Endothelial cell of umbilical vein (primary cell): ENCODE data around the gene CRCP. TPM values are rescaled to one million over a fixed set of nuclear protein-coding genes. Genes with fewer than 3 reads are reported as not detected.
"Not testable (repeated sequence)": the region's sequence is repeated elsewhere in the genome, so short reads cannot be mapped to it uniquely, and the experiment has no call there.

Source experiments
- BruUV-seq: library from RNA; stranded (reverse); fragments of 400-500 nt; replicated peaks from 2 replicates; lab custom pipeline; 2021; lab: Mats Ljungman, UMichigan
- CTCF ChIA-PET: fragments of 300-600, 350-600 bp; sonication (Branson Sonifier 250); formaldehyde crosslinking; loops from one replicate; lab custom pipeline; 2021; ENCODE audit warnings: antibody characterized with exemption, inconsistent platforms; lab: Charles Lee
- POLR2A ChIA-PET: fragments of 300-600, 350-600 bp; sonication (Branson Sonifier 250); formaldehyde crosslinking; loops from one replicate; lab custom pipeline; 2021; ENCODE audit warnings: antibody characterized with exemption, inconsistent platforms; lab: Charles Lee
- DNase-seq: peaks from one replicate; pipeline ENCODE4 v3.0.0-alpha.2; 2011; ENCODE audit warnings: low read depth, low spot score
- FAIRE-seq: peaks from 2 replicates; lab custom pipeline; 2011; peaks lifted over from hg19 to GRCh38; lab: Jason Lieb, UNC
- H2AFZ ChIP-seq: 2 replicates; pipeline ENCODE4 v1.6.0; 2012; ENCODE audit warnings: low read depth, low read length, control low read depth, inconsistent platforms
- H3K27ac ChIP-seq: 2 replicates; pipeline ENCODE4 v1.5.1; 2011; ENCODE audit warnings: low read depth, mild to moderate bottlenecking, control low read depth, low read length, moderate library complexity; ENCODE audit not compliant: insufficient read depth
- H3K27me3 ChIP-seq, 2 experiments: 2 replicates each; pipeline versions ENCODE4 v1.6.0 to v1.6.1; 2011; ENCODE audit warnings: low read length in 2 of 2, mixed read lengths in 1 of 2; ENCODE audit not compliant: control insufficient read depth in 2 of 2, insufficient read depth in 2 of 2
- H3K36me3 ChIP-seq, 2 experiments: 2 replicates in 1 of 2; 3 replicates in 1 of 2; pipeline ENCODE4 v1.5.1; 2011; ENCODE audit warnings: low read length in 2 of 2, mild to moderate bottlenecking in 1 of 2, moderate library complexity in 1 of 2; ENCODE audit not compliant: control insufficient read depth in 2 of 2, insufficient read depth in 2 of 2; ENCODE audit errors: extremely low read depth in 1 of 2
- H3K4me1 ChIP-seq: 3 replicates; pipeline ENCODE4 v1.5.1; 2011; ENCODE audit warnings: mild to moderate bottlenecking, low read length; ENCODE audit not compliant: control insufficient read depth, insufficient read depth; ENCODE audit errors: extremely low read depth
- H3K4me2 ChIP-seq: 2 replicates; pipeline ENCODE4 v1.6.1; 2011; ENCODE audit warnings: low read length, control low read depth, mixed read lengths; ENCODE audit not compliant: insufficient read depth
- H3K4me3 ChIP-seq, 3 experiments: fragments of 200-600 bp in 1 of 3; sonication (generic), shearing (Covaris generic) in 1 of 3; replicated peaks in 1 of 3; 2 replicates each; pipeline ENCODE4 v1.5.1; 2011 to 2016; ENCODE audit warnings: control low read depth in 3 of 3, low read length in 3 of 3, mild to moderate bottlenecking in 2 of 3, inconsistent platforms in 1 of 3, low read depth in 1 of 3, moderate library complexity in 1 of 3; ENCODE audit not compliant: insufficient read depth in 1 of 3
- H3K79me2 ChIP-seq: 2 replicates; pipeline ENCODE4 v1.6.0; 2012; ENCODE audit warnings: low read length, inconsistent platforms; ENCODE audit not compliant: control insufficient read depth, insufficient read depth
- H3K9ac ChIP-seq: replicated peaks from 2 replicates; pipeline ENCODE3; 2011; ENCODE audit warnings: low read length, control low read depth; ENCODE audit not compliant: insufficient read depth; ENCODE audit errors: extremely low read depth
- H3K9me1 ChIP-seq: replicated peaks from 3 replicates; pipeline ENCODE4 v1.6.0; 2011; ENCODE audit warnings: mild to moderate bottlenecking, low read length; ENCODE audit not compliant: control insufficient read depth, insufficient read depth; ENCODE audit errors: extremely low read depth
- H3K9me3 ChIP-seq: replicated peaks from 2 replicates; pipeline ENCODE4 v1.5.1; 2012; ENCODE audit warnings: low read length, inconsistent platforms; ENCODE audit not compliant: control insufficient read depth, insufficient read depth
- H4K20me1 ChIP-seq: replicated peaks from 2 replicates; pipeline ENCODE3; 2011; ENCODE audit warnings: mild to moderate bottlenecking, low read length; ENCODE audit not compliant: control insufficient read depth, insufficient read depth; ENCODE audit errors: extremely low read depth
- EZH2 ChIP-seq: IDR thresholded peaks from 2 replicates; pipeline ENCODE4 v1.6.1; 2012; ENCODE audit warnings: borderline replicate concordance, low read depth, mild to moderate bottlenecking, moderate library complexity, low read length, inconsistent platforms; ENCODE audit not compliant: severe bottlenecking
- GATA2 ChIP-seq: IDR thresholded peaks from 2 replicates; pipeline ENCODE4 v1.7.0; 2011; ENCODE audit warnings: low read depth, mild to moderate bottlenecking, moderate library complexity, mixed read lengths, low read length; ENCODE audit not compliant: insufficient read length, insufficient read depth
- JUN ChIP-seq: IDR thresholded peaks from 2 replicates; pipeline ENCODE4 v1.6.1; 2011; ENCODE audit warnings: borderline replicate concordance, low read depth; ENCODE audit not compliant: insufficient read length, insufficient read depth
- MYC ChIP-seq: IDR thresholded peaks from one replicate; pipeline ENCODE4 v1.6.1; 2011; ENCODE audit warnings: mild to moderate bottlenecking, low read depth, low read length
- POLR2A ChIP-seq: IDR thresholded peaks from 2 replicates; pipeline ENCODE4 v1.6.1; 2012; ENCODE audit warnings: low read depth, mild to moderate bottlenecking, control low read depth, low read length
- dilution Hi-C: fragments of 300-500 bp; cut with MboI; formaldehyde crosslinking; loops from one replicate; pipeline ENCODE4 v1.15.0; 2019; ENCODE audit warnings: low sequenced_read_pairs; ENCODE audit not compliant: extremely low pct_ligation_motif_present
- intact Hi-C: fragments of 100-400 bp; cut with micrococcal nuclease; formaldehyde crosslinking; loops from one replicate; pipeline ENCODE4 v1.10.0; 2022
- polyA plus RNA-seq, 4 experiments: library from polyadenylated mRNA; depleted of rRNA in 3 of 4; stranded (reverse) in 3 of 4; unstranded in 1 of 4; fragments of >200 nt; gene quantifications; 2 replicates each; pipeline versions ENCODE4 v1.2.1 to v1.2.3, GENCODE V29; 2011 to 2012; ENCODE audit warnings: missing spikeins in 1 of 4
- total RNA-seq: library from RNA; stranded (reverse); gene quantifications from 2 replicates; pipeline ENCODE4 v1.2.3, GENCODE V29; 2021
- TF ChIP-seq, protein P1 (sequence below), 2 donors: IDR thresholded peaks; 1 replicate in 1 of 2; 2 replicates in 1 of 2; pipeline ENCODE4 v1.5.1; 2011; ENCODE audit warnings: low read length in 2 of 2, mild to moderate bottlenecking in 2 of 2, moderate library complexity in 2 of 2, control low read depth in 1 of 2, inconsistent platforms in 1 of 2, low read depth in 1 of 2; ENCODE audit not compliant: insufficient read depth in 1 of 2; ENCODE audit errors: extremely low read depth in 1 of 2
- TF ChIP-seq, protein P2 (sequence below): IDR thresholded peaks from 2 replicates; pipeline ENCODE4 v1.6.1; 2011; ENCODE audit not compliant: insufficient read depth, insufficient read length

CRCP gene
- total and polyA plus RNA-seq, 2 donors (not counting 3 experiments of a cell fraction or from before 2014, with no cell fraction given) = 14.2 to 29.7 TPM

DNA sequence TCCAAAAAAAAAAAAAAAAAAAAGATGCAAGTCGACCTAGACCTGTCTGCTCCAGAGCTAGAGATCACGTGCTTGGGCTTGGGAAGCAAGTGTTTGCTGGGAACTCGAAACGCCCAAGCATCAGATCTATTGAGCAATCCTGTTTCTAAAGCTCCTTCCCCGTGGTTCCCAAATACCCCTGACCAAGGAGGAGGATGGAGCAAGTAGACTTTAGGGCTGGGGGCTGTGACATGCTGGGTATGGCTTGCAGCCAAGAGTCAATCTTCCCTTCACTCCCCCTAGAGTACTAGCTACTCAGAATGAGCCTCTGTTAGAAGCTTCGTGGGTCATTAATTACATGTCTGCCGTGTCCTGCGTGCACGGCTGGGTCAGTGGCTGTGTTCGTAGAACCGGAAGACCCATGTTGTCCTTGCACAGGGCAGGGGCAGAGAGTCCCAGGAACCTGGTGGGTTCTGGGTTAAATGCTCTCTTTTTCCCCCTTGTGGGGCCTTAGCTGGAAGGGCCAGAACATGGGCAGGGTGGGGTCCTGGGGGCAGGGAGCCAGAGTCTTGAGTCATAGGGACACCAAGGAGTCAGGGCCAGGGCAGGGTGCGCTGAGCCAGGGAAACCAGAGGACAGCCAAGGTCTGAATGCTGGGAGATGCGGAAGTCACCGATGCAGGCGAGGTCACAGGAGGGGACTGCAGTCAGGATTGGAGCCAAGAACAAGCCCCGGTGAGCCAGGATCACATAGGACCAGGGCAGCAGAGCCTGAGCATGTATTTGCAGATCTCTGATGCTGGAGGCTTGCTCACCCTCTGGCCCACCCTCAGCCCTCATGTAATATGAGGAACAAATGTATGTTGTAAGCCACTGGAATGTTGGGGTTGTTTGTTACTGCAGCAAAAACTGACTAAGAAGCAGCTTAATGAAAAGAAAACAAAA, 55.9 kb downstream of the CRCP start:
- DNase-seq (no peak), FAIRE-seq (no peak)
- Histone ChIP-seq H3K27ac (no peak overlapping the region), H3K27me3 (no peaks in the 10 kb centered on the region), H3K4me1 (no peaks in the 10 kb centered on the region), H4K20me1 (no peaks in the 10 kb centered on the region), H3K4me3 (no peak overlapping the region), H3K79me2 (no peaks in the 10 kb centered on the region), H3K9me1 (no peaks in the 10 kb centered on the region), H3K4me2 (no peak overlapping the region), H3K9ac (no peak overlapping the region), H3K36me3 (no peaks in the 10 kb centered on the region), H2AFZ (no peak overlapping the region), H3K9me3 (no peaks in the 10 kb centered on the region)
- intact Hi-C loops (no loop called here), dilution Hi-C loops (no loop called here)
- no peak for TF ChIP-seq JUN
- no peak for TF ChIP-seq MYC
- TF ChIP-seq EZH2 = no peak
- TF ChIP-seq, protein P1, sequence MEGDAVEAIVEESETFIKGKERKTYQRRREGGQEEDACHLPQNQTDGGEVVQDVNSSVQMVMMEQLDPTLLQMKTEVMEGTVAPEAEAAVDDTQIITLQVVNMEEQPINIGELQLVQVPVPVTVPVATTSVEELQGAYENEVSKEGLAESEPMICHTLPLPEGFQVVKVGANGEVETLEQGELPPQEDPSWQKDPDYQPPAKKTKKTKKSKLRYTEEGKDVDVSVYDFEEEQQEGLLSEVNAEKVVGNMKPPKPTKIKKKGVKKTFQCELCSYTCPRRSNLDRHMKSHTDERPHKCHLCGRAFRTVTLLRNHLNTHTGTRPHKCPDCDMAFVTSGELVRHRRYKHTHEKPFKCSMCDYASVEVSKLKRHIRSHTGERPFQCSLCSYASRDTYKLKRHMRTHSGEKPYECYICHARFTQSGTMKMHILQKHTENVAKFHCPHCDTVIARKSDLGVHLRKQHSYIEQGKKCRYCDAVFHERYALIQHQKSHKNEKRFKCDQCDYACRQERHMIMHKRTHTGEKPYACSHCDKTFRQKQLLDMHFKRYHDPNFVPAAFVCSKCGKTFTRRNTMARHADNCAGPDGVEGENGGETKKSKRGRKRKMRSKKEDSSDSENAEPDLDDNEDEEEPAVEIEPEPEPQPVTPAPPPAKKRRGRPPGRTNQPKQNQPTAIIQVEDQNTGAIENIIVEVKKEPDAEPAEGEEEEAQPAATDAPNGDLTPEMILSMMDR (IDR thresholded peaks at IDR 0.05; ENCODE audit: extremely low read depth in 1 of 2, insufficient read depth in 1 of 2, low read depth in 1 of 2, low read length in 2 of 2) = no peak
- TF ChIP-seq GATA2 = no peak
- TF ChIP-seq POLR2A = no peak
- TF ChIP-seq, protein P2, sequence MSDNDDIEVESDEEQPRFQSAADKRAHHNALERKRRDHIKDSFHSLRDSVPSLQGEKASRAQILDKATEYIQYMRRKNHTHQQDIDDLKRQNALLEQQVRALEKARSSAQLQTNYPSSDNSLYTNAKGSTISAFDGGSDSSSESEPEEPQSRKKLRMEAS = no peak
- ChIA-PET POLR2A (no interaction called here), CTCF (interaction anchor here (0.5 to 2.2 kb wide), 3 partner anchors 10 to 26 kb away, joined by 3 to 6 read pairs (median 4); no protein-coding TSS in a partner anchor)
- BruUV-seq = no TSS peak

DNA sequence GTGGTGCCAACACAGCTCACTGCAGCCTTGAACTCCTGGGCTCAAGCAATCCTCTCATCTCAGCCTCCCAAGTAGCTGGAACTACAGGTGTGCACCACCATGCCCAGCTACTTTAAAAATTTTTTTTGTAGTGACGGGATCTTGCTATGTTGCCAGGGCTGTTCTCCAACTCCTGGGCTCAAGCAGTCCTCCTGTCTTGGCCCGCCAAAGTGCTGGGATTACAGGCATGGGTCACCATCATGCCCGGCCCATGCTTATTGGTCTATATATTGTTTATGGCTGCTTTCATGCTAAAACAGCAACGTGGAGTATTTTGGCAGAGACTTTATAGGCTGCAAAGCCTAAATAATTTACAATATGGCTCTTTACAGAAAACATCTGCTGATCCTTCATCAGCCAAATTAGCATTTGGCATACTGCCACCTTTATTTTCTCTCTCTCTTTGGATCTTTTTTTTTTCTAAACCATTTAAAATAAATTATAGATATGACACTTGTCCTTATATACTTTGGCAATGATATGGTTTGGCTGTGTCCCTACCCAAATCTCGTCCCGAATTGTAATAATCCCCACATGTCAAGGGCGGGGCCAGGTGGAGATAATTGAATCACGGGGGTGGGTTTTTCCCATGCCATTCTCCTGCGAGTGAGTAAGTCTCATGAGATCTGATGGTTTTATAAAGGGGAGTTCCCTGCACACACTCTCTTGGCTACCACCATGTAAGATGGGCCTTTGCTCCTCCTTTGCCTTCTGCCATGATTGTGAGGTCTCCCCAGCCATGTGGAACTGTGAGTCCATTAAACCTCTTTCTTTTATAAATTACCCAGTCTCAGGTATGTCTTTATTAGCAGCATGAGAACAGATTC, 58.1 kb downstream of the CRCP start:
- POLR2A ChIA-PET, intact Hi-C loops, FAIRE-seq: not testable (repeated sequence)

More for the DNA sequence above, 58.1 kb downstream of the CRCP start:
- H3K4me2 ChIP-seq, H3K27me3 ChIP-seq, H3K9me1 ChIP-seq, H3K9me3 ChIP-seq, dilution Hi-C loops, H3K4me1 ChIP-seq, H3K27ac ChIP-seq, H2AFZ ChIP-seq, DNase-seq, BruUV-seq, H3K4me3 ChIP-seq, H3K79me2 ChIP-seq, H4K20me1 ChIP-seq, CTCF ChIA-PET, H3K36me3 ChIP-seq, H3K9ac ChIP-seq: not testable (repeated sequence)
